ENCODE results near the gene TEP1.

DNA sequence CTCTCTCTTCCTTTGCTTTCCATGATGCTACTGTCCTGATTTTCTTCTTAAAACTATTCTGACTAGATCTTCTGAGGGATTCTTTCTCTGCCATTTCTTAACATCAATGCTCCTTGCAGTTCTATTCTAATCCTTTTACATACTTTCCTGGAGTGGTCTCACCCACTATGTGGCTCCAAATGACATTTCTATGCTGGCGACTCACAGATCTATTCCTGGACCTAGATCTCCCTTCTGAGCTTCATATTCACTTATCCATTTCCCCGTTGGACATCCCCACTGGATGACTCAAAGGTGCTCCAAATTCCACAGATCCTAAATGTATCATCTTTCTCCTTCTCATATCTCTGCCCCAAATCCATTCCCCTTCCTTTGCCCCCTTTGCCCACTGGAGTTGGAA is 4.1 kb downstream of the TEP1 start:
- TF ChIP-seq, protein P1, sequence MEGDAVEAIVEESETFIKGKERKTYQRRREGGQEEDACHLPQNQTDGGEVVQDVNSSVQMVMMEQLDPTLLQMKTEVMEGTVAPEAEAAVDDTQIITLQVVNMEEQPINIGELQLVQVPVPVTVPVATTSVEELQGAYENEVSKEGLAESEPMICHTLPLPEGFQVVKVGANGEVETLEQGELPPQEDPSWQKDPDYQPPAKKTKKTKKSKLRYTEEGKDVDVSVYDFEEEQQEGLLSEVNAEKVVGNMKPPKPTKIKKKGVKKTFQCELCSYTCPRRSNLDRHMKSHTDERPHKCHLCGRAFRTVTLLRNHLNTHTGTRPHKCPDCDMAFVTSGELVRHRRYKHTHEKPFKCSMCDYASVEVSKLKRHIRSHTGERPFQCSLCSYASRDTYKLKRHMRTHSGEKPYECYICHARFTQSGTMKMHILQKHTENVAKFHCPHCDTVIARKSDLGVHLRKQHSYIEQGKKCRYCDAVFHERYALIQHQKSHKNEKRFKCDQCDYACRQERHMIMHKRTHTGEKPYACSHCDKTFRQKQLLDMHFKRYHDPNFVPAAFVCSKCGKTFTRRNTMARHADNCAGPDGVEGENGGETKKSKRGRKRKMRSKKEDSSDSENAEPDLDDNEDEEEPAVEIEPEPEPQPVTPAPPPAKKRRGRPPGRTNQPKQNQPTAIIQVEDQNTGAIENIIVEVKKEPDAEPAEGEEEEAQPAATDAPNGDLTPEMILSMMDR (IDR thresholded peaks at IDR 0.05): no peak
- TF ChIP-seq POLR2A (IDR thresholded peaks at IDR 0.05): no peak
